GM12873 (cell line): ENCODE data around the gene HMHB1.

Experiments
- TF ChIP-seq, protein P1 (sequence below): IDR thresholded peaks from 2 replicates; pipeline ENCODE4 v1.5.1; 2012; ENCODE audit warnings: low read depth, mild to moderate bottlenecking, moderate library complexity, low read length, control low read depth; ENCODE audit not compliant: insufficient read depth; ENCODE audit errors: missing control alignments

Gene HMHB1

DNA sequence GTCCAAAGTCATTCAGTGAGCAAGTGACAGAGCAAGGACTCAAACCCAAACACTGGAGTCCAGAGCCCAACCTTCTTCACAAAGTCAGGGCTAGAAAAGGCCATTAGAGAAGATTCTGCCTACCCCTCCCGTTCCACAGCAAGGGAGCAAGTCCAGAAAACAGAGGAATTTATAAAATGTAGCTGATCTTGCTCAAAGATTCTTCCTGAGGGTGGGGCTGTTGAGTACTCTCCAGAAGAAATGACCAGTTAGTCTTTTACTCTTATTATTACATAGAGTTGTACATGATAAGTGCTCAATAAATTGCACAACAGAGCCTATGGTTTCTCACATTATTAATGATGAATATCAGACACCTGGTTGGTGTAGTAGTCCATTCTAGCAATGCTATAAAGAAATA is 39.3 kb upstream of the HMHB1 start:
- TF ChIP-seq, protein P1, sequence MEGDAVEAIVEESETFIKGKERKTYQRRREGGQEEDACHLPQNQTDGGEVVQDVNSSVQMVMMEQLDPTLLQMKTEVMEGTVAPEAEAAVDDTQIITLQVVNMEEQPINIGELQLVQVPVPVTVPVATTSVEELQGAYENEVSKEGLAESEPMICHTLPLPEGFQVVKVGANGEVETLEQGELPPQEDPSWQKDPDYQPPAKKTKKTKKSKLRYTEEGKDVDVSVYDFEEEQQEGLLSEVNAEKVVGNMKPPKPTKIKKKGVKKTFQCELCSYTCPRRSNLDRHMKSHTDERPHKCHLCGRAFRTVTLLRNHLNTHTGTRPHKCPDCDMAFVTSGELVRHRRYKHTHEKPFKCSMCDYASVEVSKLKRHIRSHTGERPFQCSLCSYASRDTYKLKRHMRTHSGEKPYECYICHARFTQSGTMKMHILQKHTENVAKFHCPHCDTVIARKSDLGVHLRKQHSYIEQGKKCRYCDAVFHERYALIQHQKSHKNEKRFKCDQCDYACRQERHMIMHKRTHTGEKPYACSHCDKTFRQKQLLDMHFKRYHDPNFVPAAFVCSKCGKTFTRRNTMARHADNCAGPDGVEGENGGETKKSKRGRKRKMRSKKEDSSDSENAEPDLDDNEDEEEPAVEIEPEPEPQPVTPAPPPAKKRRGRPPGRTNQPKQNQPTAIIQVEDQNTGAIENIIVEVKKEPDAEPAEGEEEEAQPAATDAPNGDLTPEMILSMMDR = no peak

- TF ChIP-seq, protein P1 = no peak
These were observed 36.7 kb upstream of the HMHB1 start for GRCh38 chr5:143775258-143775657.

DNA sequence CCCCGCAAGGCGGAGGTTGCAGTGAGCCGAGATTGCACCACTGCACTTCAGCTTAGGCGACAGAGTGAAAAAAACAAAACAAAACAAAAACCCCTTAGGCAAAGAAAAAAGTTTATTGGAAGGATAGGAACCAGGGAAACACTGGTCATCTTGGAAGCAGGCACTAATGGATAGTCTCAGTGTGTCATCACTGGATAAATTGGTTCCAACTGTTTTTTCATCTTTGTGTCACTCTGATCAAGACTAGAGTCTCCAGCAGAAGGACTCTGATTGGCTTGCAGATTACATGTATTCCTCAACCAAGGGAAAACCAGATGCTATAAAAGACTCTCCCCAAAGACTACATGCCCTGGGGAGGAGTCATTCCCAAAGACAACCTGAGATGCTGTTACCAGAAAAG is 35.0 kb upstream of the HMHB1 start:
- TF ChIP-seq, protein P1 = no peak

GRCh38 chr5:143779506-143779905 is 32.5 kb upstream of the HMHB1 start:
- TF ChIP-seq, protein P1 = no peak

DNA sequence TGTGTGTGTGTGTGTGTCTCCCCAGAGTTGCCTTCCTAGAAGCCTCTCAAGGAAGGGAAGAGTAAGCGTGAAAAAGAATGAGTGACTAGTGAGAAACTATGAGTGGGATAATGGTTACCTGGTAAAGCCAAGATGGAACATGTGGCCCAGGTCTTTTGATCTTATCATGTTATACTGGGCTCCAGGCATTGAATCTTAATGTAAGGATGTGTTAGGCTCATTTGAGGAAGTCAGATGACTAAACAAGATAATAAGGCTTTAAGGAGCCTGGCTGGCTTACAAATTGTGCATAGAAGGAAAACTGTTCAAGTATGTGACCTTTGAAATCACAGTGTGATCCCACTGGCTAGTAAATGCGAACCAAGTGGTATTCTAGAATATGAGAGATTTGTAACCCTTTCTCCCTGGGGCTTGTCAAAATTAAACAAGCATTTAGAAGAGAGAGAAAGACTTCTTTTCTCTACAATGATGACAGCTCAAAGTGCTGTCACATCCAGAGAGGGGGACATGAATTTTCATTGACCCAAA is 29.9 kb upstream of the HMHB1 start:
- TF ChIP-seq, protein P1 = no peak

DNA sequence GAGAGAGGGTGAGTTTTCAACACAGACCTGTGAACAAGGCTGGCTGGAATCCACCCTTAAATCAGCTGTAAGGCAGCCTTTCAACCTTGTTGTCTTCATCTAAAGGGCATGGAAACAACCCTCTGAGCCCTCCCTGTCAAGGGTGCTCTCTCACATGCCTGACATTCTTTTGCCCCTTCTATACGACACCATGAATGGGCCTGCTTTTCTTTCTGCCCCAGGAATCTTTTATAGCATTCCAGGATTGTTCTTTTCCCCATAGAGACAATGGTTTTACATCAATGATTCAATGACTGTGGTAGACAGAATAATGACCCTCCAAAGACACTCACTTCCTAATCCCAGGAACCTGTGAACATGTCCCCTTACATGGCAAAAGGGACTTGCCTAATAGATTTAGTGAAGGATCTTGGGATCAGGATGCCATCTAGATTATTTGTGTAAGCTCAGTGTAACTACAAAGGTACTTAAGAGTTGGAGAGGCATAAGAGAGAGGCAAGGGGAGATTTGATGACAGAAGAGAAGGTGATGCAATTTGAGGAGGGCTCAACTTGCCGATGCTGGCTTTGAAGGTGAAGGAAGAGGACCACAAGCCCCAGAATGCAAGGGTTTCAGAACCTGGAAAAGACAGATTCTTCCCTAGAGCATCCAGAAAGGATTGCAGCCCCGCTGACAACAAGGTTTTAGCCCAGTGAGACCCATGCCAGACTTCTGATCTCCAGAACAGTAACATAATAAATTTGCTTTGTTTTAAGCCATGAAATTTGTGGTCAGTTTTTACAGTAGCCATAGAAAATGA is 29.2 kb upstream of the HMHB1 start:
- TF ChIP-seq, protein P1 = no peak

GRCh38 chr5:143788401-143788800 is 23.6 kb upstream of the HMHB1 start:
- TF ChIP-seq, protein P1 = no peak
